ENCODE measurements around the gene CDH26.

Gene CDH26

DNA sequence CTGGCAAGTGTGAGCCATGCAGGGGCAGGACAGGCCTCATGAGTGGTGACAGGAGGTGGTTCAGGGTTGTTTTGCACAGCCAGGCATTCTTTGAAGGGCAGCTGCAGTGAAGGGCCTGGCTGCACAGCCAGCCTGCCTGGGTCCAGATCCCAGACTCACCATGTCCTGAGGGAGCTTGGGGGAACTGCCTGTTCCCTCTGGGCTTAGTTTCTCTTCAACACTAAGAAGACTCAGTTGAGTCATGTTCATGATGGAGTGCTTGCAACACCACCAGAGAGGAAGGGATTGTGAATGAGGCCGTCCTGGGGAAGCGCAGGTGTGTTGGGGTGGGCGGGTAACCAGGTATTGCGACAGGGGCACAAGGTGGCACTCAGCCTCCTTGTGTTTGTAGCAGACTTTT is 102.4 kb downstream of the CDH26 start:
- no peak for DNase-seq (ENCODE audit: low read depth in 2 of 2)

DNA sequence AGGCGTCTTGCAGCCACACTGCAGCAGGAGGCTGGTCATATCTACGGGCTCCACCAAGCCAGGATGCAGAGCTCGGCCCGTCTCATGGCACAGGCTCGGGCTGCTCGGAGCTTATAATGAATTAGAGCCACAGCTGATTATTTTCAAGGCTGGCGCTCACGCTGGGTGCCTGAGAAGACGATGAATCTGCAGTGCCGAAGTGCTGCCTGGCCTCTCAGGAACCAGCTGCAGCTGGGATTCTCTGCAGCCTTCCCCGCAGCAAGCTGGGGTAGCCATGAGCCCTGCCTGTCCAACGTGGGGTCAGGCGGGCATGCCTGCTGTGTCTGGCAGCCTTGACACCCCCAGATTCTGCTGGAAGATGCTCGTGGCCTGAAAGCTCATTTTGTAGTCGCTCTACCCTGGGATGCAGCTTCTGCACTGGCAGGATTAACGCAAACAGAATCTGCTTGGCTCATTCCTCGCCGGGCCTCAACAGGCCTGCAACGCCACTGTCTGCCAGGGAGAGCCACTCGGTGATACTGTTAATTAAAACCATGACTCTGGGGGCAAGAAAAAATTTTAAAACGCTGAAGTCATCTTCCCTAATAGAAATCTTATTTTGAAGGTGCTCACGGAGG is 104.3 kb downstream of the CDH26 start:
- DNase-seq (ENCODE audit: low read depth in 2 of 2): no peak

DNA sequence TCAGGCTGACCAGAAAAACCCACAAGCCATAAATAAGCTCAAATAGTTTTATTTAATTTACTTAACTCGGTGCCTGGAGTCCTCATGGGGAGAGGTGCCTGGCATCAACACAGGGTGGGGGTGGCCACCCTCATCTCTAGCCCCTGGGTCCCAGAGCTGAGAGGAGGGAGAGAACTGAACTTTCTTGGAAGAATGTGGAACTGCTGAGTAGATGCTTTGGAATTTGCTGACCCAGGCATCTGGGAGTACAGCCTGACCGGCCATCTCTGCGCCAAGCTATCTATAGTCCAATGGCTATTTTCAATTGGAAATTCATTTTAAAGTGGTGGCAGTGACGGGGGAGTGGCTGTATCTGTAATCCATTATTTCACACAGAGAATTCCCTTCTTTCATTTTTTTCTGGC is 104.8 kb downstream of the CDH26 start:
- DNase-seq (ENCODE audit: low read depth in 2 of 2): no peak

GRCh38 chr20:60063739-60064380 is 105.6 kb downstream of the CDH26 start:
- DNase-seq (ENCODE audit: low read depth in 2 of 2): no peak
